ENCODE results near the gene GLI1.

Gene GLI1

DNA sequence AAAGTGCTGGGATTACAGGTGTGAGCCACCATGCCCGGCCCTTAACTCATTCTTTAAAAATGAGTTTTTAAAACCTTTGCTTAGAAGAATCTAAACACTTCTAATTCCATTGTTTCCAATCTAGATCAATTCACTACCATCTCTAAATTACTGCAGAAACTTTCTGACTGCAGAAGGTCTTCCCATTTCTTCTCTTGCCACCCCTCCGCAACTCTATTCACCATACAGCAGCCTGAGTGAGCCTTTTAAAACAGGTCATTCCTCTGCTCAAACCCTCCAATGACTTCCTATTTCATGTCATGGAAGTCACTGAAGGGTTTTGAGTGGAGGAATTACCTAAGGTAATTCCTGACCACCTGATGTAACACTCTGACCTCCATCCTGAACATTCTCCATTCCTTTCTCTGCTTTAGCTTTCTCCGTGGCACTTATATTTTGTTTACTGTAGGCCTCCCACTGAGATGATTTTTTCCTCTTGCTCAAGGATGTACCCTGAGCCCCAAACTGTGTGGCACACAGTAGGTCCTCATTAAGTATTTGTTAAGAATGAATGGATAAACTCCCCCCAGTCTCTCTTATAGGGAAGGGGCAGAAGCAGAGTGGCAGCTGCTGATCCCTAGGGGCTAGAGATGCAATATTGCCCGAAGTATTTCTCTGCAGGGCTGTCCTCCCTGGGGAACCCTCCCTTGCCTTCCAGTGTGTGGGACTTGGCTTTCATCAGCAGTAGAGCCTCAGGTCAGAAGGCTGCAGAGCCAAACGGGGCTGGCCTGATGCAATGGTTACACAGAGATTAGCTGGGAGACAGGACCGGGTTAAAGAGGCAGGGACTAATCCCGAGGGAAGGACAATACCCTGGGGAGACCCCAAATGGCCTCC is 59.6 kb downstream of the GLI1 start:
- TF ChIP-seq, protein P1, sequence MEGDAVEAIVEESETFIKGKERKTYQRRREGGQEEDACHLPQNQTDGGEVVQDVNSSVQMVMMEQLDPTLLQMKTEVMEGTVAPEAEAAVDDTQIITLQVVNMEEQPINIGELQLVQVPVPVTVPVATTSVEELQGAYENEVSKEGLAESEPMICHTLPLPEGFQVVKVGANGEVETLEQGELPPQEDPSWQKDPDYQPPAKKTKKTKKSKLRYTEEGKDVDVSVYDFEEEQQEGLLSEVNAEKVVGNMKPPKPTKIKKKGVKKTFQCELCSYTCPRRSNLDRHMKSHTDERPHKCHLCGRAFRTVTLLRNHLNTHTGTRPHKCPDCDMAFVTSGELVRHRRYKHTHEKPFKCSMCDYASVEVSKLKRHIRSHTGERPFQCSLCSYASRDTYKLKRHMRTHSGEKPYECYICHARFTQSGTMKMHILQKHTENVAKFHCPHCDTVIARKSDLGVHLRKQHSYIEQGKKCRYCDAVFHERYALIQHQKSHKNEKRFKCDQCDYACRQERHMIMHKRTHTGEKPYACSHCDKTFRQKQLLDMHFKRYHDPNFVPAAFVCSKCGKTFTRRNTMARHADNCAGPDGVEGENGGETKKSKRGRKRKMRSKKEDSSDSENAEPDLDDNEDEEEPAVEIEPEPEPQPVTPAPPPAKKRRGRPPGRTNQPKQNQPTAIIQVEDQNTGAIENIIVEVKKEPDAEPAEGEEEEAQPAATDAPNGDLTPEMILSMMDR (IDR thresholded peaks at IDR 0.05) = no peak

- TF ChIP-seq, protein P1 (IDR thresholded peaks at IDR 0.05) = no peak
Observed at GRCh38 chr12:57519796-57520052, 60.1 kb downstream of the GLI1 start.

GRCh38 chr12:57520053-57520818 is 60.7 kb downstream of the GLI1 start, which contains the start of gene DDIT3:
DDIT3 (minus strand) TSS chr12:57520514; CDS start chr12:57517406, 3,108 bp downstream.
- TF ChIP-seq, protein P1 (IDR thresholded peaks at IDR 0.05) = no peak

DNA sequence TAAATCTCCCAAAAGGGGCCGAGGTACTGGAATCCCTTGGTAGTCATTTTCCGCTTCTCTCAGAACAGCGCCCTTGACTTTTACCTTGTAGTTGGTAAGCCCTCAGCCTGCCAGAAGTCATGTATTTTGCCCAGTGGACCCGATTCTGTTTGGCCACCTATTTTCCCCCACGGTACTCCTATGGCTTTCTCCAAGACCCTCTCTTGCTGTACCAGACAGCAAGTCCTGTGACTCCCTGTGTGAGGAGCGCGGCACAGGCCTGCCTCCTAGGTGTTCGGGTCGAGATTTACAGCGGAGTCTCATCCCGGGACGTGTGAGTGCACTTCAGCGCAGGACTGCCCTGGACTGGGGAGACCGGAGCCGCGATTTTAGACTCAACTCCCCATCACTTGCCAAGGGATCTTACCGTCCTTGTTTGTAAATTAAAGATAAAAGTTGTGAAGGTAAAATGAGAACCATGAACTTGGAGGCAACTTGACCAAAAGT is 62.0 kb downstream of the GLI1 start:
- TF ChIP-seq, protein P1 (IDR thresholded peaks at IDR 0.05) = no peak

Measured in LNCAP (cell line).